DMS114 treated with DMSO at 0.1 percent for 48 hours (cell line): ENCODE data around the gene TBX5.

Experiments
- DNase-seq: peaks from one replicate; lab custom pipeline; 2025; ENCODE audit not compliant: unreplicated experiment; lab: John Stamatoyannopoulos, UW

TBX5 gene

DNA sequence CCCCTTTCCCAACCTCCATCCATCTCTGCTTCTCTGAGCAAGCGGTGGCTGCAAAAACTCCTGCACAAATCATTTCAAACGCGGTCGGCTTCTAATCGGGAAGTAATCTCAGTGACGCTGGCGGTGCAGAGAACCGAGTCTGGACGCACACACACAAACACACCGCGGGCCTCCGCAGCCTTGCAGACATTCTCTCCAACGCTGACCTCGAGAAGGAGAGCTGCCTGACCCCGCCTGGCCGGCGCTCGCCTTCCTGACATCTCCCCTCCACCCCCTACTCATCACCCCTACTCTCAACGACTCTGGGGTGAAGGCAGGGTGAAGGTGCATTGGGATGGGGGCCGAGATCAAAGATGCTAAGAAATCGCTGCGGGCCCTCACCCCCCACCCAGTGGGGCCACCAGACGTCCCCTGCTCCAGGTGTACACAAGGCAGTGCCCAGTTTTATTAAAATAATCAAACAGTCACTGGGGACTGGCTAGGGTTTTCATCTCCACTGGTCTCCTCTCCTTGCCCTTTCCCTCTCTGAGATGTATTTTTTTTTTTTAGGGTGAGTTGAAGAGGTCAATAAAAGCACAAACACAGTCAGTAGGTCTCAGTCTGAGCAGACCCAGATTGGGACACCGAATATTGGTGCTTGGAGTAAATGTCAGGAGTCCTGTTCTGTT is 506 bp upstream of the TBX5 start:
- DNase-seq: no peak

DNA sequence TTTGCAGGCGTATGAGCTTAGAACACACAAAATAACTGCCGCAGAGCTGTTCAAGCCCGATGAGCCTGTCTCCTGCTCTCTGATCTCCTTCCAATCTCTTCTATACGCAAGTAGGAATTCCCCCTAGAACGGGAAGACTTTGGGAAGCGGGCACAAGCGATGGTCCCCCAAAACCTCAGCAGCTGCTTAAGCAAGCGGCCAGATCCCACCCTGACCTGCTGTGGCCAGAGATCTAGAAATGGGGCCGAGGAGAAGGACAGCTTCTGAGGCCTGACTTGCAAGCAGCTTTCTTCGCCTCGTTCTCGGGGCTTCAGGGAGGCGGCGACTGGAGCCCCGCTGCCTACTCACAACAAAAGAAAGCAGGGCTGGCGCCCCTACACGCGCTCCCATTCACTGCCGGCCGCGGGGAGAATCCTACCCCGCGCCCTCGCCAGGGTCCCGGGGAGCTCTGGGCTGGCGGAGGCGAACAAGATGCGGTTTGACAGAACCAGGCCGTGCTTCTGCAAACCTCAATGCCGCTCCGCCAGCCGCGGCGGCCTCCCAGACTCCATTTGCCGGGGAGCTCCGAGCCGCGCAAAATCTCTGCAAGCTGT is 922 bp downstream of the TBX5 start:
- no peak for DNase-seq

DNA sequence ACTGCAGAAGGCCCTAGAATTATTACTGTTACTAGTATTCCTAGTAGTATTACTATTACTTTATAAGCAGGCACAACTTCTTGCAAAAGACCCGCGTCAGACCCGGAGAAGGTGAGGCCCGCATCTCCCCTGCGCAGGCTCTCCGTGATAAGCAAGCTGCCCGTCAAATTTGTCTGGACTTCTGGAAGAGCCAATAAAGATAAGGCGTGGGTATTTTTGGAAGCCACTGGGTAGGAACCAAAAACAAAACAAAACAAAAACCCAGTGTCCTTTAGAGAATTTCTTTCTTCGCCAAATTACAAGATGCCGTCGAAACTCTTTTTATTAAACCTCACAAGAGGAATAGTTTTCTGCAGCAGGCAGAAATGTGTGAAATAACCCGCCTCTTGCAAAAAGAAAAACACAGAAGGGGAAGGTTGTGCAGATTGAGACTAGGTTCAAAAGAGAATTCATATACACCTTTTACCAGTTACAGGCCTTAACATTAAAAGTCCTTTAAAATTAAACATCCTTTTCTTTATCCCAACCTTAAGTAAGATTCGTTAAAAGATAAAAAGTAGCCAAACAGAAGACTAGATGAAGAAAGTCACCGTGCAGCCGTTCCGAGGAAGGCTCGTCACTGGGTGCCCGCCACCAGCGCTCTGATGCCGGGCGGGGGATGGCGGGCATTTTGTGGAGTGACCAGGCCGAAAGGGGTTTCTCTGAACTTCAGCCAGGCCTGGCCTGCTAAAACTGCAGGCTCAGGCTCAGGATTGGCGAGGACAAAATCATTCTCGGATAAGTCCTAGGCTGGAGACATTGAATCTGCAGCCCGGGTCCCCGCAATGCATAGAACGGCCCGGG is 1.6 kb downstream of the TBX5 start:
- no peak for DNase-seq

DNA sequence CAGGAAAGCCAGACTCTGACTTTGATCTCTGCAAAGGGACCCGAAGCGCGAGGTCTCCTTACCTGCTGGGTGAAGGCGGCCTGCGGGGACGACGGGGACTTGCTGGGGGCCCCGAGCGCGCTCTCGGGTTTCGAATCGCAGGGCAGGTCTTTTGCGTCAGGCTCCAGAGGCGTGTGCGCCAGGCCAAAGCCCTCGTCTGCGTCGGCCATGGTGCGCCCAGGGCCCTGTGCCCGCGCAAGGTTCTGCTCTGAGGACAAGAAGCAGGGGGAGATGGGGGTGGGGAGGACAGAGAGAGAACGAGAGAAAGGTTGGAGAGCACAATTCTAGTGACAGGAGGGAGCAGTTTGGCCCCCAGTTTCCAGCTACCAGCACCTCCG is 2.3 kb downstream of the TBX5 start:
- DNase-seq: no peak

GRCh38 chr12:114403011-114403689 is 2.8 kb downstream of the TBX5 start:
- no peak for DNase-seq

DNA sequence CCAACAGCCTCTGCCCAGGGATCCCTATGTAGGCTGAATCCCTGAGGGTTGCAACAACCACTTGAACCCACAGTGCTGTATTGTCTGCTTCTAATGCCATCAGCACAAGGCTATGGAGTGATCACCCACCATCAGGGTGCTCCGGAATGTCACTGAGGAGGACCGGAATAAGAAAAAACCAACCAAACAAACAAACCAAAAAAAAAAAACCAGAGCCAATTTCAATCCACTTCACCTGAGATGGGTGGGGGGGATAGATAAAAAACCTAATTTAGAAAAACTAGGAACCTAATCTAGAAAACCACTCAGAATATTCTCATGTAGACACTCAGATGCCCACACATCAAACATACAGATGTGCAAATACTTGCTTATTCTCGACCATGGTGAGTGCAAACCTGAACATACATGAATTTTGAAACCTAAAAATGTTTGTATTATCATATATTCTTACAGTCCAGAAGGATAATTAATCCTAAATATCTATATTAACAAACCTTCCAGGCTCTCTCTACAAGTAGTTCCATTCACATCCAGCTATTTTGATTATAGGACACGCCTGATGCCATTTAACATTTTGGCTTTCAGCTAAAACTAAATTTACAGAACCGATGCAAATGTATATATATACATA is 3.7 kb downstream of the TBX5 start:
- DNase-seq: no peak

- no peak for DNase-seq
Measured at GRCh38 chr12:114401328-114402083, 4.4 kb downstream of the TBX5 start.

DNA sequence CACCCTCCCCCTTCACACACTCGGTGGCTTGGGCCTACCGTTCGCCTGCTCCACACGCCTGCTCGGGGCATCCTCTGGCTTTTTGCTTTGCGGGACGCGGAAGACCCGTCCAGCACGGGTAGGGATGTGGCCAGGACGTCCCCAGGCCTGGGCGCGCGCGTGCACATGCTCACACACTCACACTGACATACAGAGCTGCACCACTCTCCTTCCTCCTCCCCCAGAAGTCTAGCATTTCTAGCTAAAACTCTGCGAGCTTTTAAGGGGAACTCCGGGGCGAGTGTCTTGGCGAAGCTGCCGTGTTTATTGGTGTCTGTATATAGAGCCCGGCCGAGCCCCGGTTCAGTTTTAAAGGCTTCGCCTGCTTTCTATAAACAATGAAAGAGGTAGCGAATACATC is 5.0 kb downstream of the TBX5 start:
- no peak for DNase-seq

- DNase-seq: no peak
Measured at GRCh38 chr12:114400361-114400811, 5.6 kb downstream of the TBX5 start.

DNA sequence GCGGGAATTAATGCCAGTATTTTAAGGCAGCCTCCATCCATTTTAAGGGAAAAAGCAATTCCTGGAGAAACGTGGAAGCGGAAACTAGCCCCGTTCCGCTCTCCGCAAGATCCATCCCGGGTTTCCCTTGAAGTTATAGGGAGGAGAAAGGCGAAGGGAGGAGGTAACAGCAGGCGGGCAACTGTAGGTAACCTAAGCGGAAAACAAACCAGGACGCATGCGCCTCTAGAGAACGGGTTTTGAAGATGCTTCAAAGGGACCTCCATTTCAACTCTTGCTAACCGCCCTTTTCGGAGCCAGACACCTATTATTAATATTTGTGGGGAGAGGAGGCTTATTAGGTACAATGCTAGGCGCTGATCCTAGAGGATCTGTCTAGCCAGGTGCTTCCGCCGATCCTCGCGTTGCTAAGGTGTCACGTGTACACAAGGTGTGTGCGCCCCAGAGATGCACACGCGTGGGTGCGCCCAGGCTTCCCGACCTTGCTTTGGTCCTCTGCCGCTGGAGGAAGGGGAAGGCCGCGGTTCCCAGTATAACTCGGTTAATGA is 6.2 kb downstream of the TBX5 start:
- no peak for DNase-seq

DNA sequence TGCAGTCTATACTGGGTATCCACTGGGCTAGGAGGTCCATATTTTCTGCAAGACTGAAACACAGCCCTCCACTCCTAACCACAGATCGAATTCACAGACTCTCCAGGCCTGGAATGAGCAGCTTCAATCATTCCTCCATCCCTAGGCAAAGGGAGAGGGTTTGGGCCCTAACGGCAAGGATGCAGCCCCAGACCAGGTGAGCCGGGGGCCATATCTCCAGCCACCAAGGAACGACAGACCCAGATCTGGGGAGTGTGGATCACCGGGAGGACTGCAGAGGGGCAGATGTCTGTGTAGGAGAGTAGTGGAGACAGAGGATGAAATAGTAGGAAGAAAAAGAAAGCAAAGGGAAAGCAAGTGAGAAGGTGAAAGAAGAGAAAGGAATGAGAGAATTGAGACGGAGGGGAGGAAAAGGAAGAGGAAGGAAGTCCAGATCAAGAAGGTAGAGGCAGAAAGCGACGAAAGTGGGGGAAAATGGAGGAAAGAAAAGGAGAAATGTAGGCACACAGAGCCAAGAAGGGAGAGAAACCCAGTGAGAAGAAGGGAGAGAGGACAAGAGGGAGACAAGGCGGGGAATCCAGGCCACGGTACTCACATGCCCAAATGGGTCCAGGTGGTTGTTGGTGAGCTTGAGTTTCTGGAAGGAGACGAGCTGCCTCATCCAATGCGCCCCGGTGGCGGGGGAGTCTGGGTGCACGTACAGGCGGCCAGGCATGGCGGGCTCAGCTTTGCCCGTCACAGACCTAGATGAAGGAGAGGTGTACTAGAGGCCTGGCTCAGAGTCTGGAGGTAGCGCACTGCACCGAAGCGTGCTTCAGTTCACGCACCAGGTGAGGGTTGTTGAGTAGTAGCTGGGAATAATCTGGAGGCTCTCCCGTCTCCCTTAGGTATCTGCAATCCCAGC is 7.7 kb downstream of the TBX5 start:
- DNase-seq: no peak

DNA sequence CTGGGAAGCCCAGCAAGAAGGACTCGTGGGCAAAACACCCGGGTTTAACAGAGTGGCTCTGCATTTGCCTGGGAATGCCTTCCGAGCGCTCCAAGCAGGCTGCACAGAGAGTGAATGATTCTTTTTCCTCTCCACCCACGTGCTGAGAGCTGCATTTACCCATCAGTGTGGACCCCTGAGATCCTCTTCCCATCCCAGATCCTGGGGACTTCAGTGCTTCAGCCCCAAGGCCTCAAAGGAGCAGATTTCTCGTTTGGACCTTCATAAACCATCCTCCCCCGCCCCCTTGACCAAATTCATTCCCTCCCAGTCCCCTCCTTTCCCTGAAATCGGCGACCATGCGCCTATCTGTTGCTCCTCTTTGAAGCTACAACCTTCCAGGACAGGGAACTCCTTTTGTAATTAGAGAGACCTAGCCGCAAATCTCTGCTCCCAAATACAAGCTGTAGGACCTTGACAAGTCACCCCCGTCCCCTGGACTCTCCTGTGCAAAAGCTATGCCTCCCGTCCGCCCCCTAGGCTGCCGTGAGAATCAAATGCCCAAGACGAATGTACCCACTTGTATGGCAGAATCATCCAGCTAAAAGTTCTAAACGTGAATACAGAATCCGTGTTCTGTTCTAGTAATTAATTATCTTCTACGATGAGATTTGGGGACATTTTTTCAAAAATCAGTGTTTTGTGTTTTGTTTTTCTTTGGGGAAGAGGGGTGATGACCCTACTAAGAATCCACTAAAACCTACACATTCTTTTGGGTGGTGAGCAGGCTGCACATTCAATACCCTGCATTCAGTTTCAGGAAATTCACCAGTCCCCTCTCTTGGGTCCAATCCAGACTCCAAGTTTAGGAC is 8.8 kb downstream of the TBX5 start:
- DNase-seq: no peak

- DNase-seq: no peak
Measured at GRCh38 chr12:114396153-114396868, 9.6 kb downstream of the TBX5 start.

GRCh38 chr12:114395755-114396152 is 10.2 kb downstream of the TBX5 start:
- DNase-seq: no peak

GRCh38 chr12:114395233-114395632 is 10.7 kb downstream of the TBX5 start:
- no peak for DNase-seq

DNA sequence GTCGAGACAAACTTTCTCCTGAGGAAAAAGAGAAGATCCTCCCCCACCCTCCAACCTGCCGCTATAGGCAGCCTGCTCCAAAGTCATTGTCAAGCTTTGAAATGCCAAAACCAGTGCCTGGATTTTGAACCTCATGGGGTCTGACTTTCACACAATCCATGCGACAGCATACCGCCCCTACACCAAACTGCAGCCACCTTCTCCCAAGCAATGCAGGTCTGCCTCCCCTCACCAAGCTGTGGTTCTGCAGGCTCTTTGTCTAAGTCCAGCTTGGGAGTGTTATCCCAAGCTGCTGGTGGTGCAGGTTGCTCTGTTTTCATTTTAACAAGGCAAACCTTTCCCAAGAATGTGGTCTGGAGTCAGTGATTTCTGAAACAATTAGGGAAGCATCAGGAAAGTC is 12.4 kb downstream of the TBX5 start:
- DNase-seq: no peak

- DNase-seq: no peak
Measured at GRCh38 chr12:114392909-114393308, 13.0 kb downstream of the TBX5 start.

DNA sequence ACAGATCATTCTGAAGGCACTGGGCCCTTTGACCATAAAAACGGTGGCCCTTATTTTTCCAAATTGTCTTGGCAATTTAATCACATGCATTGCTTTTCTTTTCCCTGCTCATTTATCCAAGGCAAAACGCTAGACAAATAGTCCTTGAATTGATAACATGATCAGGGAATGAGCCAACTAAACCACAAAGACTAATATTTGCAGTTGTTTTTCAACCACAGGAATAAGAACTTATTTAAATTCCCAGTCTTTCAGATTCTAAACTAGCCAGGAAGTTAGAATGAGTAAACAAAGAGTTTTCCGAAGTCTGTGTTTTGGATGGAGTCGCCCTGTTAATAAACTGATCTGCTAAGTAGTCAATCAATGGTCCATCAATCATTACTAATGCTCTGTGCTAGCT is 14.9 kb downstream of the TBX5 start:
- no peak for DNase-seq
